ENCODE data around the gene ZNHIT1. TPM values are rescaled to one million over a fixed set of nuclear protein-coding genes. Genes with fewer than 3 reads are reported as not detected.

Gene ZNHIT1
- polyA plus RNA-seq, 1 of the 3 experiments (the other 2 are of a cell fraction): 101 TPM

GRCh38 chr7:101235522-101235921, 17.6 kb downstream of the ZNHIT1 start:
- TF ChIP-seq, protein P1, sequence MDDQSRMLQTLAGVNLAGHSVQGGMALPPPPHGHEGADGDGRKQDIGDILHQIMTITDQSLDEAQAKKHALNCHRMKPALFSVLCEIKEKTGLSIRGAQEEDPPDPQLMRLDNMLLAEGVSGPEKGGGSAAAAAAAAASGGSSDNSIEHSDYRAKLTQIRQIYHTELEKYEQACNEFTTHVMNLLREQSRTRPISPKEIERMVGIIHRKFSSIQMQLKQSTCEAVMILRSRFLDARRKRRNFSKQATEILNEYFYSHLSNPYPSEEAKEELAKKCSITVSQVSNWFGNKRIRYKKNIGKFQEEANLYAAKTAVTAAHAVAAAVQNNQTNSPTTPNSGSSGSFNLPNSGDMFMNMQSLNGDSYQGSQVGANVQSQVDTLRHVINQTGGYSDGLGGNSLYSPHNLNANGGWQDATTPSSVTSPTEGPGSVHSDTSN (IDR thresholded peaks at IDR 0.05): no peak
- no peak for TF ChIP-seq TEAD4 (IDR thresholded peaks at IDR 0.05; ENCODE audit: borderline replicate concordance, insufficient read depth)
- no peak for TF ChIP-seq EZH2phosphoT487 (IDR thresholded peaks at IDR 0.05; ENCODE audit: borderline replicate concordance, low read depth)
- TF ChIP-seq ELF1 (IDR thresholded peaks at IDR 0.05): no peak
- TF ChIP-seq MEF2A (IDR thresholded peaks at IDR 0.05; ENCODE audit: borderline replicate concordance, low read depth): no peak
- no peak for TF ChIP-seq RFX5 (IDR thresholded peaks at IDR 0.05; ENCODE audit: low read length)
- no peak for TF ChIP-seq MAX (IDR thresholded peaks at IDR 0.05; ENCODE audit: low read depth)
- no peak for TF ChIP-seq FOXM1 (IDR thresholded peaks at IDR 0.05; ENCODE audit: low read depth)
- TF ChIP-seq ZBTB33 (IDR thresholded peaks at IDR 0.05; ENCODE audit: borderline replicate concordance, low read depth): no peak
- no peak for TF ChIP-seq NRF1 (IDR thresholded peaks at IDR 0.05; ENCODE audit: low read depth, low read length)
- no peak for TF ChIP-seq CHD2 (IDR thresholded peaks at IDR 0.05; ENCODE audit: low read length, partially characterized antibody)
- no peak for TF ChIP-seq TAF1 (IDR thresholded peaks at IDR 0.05; ENCODE audit: borderline replicate concordance, low read depth, low read length)
- TF ChIP-seq GATA2 (CRISPR knock-in tag; IDR thresholded peaks at IDR 0.05): no peak
- no peak for TF ChIP-seq RCOR1 (IDR thresholded peaks at IDR 0.05; ENCODE audit: low read length)
- TF ChIP-seq TCF12 (IDR thresholded peaks at IDR 0.05): no peak
- TF ChIP-seq, protein P2, sequence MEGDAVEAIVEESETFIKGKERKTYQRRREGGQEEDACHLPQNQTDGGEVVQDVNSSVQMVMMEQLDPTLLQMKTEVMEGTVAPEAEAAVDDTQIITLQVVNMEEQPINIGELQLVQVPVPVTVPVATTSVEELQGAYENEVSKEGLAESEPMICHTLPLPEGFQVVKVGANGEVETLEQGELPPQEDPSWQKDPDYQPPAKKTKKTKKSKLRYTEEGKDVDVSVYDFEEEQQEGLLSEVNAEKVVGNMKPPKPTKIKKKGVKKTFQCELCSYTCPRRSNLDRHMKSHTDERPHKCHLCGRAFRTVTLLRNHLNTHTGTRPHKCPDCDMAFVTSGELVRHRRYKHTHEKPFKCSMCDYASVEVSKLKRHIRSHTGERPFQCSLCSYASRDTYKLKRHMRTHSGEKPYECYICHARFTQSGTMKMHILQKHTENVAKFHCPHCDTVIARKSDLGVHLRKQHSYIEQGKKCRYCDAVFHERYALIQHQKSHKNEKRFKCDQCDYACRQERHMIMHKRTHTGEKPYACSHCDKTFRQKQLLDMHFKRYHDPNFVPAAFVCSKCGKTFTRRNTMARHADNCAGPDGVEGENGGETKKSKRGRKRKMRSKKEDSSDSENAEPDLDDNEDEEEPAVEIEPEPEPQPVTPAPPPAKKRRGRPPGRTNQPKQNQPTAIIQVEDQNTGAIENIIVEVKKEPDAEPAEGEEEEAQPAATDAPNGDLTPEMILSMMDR (IDR thresholded peaks at IDR 0.05): no peak
- no peak for TF ChIP-seq JUND (IDR thresholded peaks at IDR 0.05)
- TF ChIP-seq RAD21 (IDR thresholded peaks at IDR 0.05; ENCODE audit: low read length): no peak
- Histone ChIP-seq H2AFZ (ENCODE audit: low read depth) (no peak overlapping the region), H3K9ac (no peak overlapping the region), H3K4me1 (ENCODE audit: control insufficient read depth in 1 of 2, insufficient read depth in 2 of 2, low read depth in 1 of 2, low read length in 1 of 2) (peaks cover 0 to 5% of the 10 kb centered on the region in 2 experiments; a peak in 1 of 4 replicates), H3K4me2 (no peak overlapping the region), H4K20me1 (ENCODE audit: insufficient read depth) (no peaks in the 10 kb centered on the region), H3K9me2 (no peaks in the 10 kb centered on the region), H3K36me3 (replicated peaks in 1 of 2; ENCODE audit: control insufficient read depth in 1 of 2, insufficient read depth in 2 of 2, low read length in 1 of 2) (peaks cover 7 to 43% of the 10 kb centered on the region in 2 experiments), H3K27ac (ENCODE audit: low read depth in 2 of 2, low read length in 1 of 2) (no peak overlapping the region), H3K79me2 (ENCODE audit: insufficient read depth) (peaks cover 1% of the 10 kb centered on the region; the same call in 1 of the 2 replicates), H3K4me3 (ENCODE audit: low read depth in 2 of 2, low read length in 1 of 2) (no peak overlapping the region), H3K27me3 (ENCODE audit: insufficient read depth) (no peaks in the 10 kb centered on the region), H3F3A (replicated peaks; ENCODE audit: insufficient read depth) (peaks cover 3% of the 10 kb centered on the region), H3K9me3 (no peaks in the 10 kb centered on the region)
- ChIA-PET POLR2A (interaction anchor here (0.7 to 3.4 kb wide), 4 partner anchors 9 to 18 kb away, joined by 3 to 15 read pairs (median 4); partner anchors contain the start of gene ZNHIT1), CTCF (interaction anchor here (0.7 to 4.7 kb wide), 15 partner anchors 8 to 307 kb away, joined by 3 to 30 read pairs (median 4); partner anchors contain the start of genes PLOD3 and ZNHIT1)
- 93% methylated on average over 9 of the region's 9 CpGs for WGBS (ENCODE audit: low lambda C conversion rate)
- DNase-seq: no peak
